Activated CD4-positive, alpha-beta T cell treated with anti-CD3 and anti-CD28 coated beads for 36 hours (primary cell): ENCODE measurements around the gene NCKAP5. TPM values are rescaled to one million over a fixed set of nuclear protein-coding genes. Genes with fewer than 3 reads are reported as not detected.

Source experiments
- ATAC-seq: fragments of 200-7000 bp; cut with Tn5 transposase; one replicate; pipeline ENCODE4 v1.10.0; 2021; ENCODE audit warnings: mild to moderate bottlenecking, moderate library complexity
- CTCF ChIA-PET: fragments of 350-600 bp; sonication (Branson Sonifier 250); formaldehyde crosslinking; loops from one replicate; lab custom pipeline; 2021; ENCODE audit warnings: antibody characterized with exemption; lab: Charles Lee
- POLR2A ChIA-PET: fragments of 350-600 bp; sonication (Branson Sonifier 250); formaldehyde crosslinking; loops from one replicate; lab custom pipeline; 2021; ENCODE audit warnings: antibody characterized with exemption, inconsistent platforms; lab: Charles Lee
- DNase-seq: peaks from one replicate; pipeline ENCODE4 v3.0.0-alpha.2; 2020
- H3K27ac Mint-ChIP-seq: one replicate; pipeline ENCODE4 v1.8.0; 2021; ENCODE audit warnings: mixed read lengths
- H3K27me3 Mint-ChIP-seq: one replicate; pipeline ENCODE4 v1.8.0; 2021; ENCODE audit warnings: mixed read lengths
- H3K36me3 Mint-ChIP-seq: one replicate; pipeline ENCODE4 v1.8.0; 2021; ENCODE audit warnings: low read depth, mixed read lengths
- H3K4me1 Mint-ChIP-seq: one replicate; pipeline ENCODE4 v1.8.0; 2021; ENCODE audit warnings: mixed read lengths
- H3K4me3 Mint-ChIP-seq: one replicate; pipeline ENCODE4 v1.8.0; 2021; ENCODE audit warnings: mild to moderate bottlenecking, moderate library complexity, mixed read lengths
- H3K9me3 Mint-ChIP-seq: one replicate; pipeline ENCODE4 v1.8.0; 2021; ENCODE audit warnings: low read depth, mixed read lengths
- intact Hi-C, 2 experiments: fragments of 100-400 bp; cut with DNase I in 1 of 2; cut with micrococcal nuclease in 1 of 2; formaldehyde crosslinking; loops; one replicate each; pipeline versions ENCODE4 v1.14.2 to v1.15.1; 2022 to 2024; cut with DNase I, micrococcal nuclease
- total RNA-seq, 2 experiments: library from RNA; stranded (reverse); gene quantifications; one replicate each; pipeline ENCODE4 v1.2.3, GENCODE V29; 2021

NCKAP5 gene
- total RNA-seq, 2 experiments from 2014 or later = not detected

- H3K36me3 Mint-ChIP-seq = no peaks in the 10 kb centered on the region
- H3K9me3 Mint-ChIP-seq = no peaks in the 10 kb centered on the region
- no peak overlapping the region for H3K4me3 Mint-ChIP-seq
- no peaks in the 10 kb centered on the region for H3K4me1 Mint-ChIP-seq
- POLR2A ChIA-PET = no interaction called here
- ATAC-seq (no peak), DNase-seq (no peak)
- no peak overlapping the region for H3K27ac Mint-ChIP-seq
- no peaks in the 10 kb centered on the region for H3K27me3 Mint-ChIP-seq
- CTCF ChIA-PET = interaction anchor here (0.7 kb wide), 1 partner anchor 66 kb away, joined by 3 read pairs; no protein-coding TSS in a partner anchor
- intact Hi-C loops = no loop called here
Observed at GRCh38 chr2:132681766-132682165, 886.5 kb downstream of the NCKAP5 start.

GRCh38 chr2:132680544-132680943 lies 887.7 kb downstream of the NCKAP5 start:
- intact Hi-C loops = no loop called here
- Mint-ChIP-seq H3K36me3 (no peaks in the 10 kb centered on the region), H3K4me3 (no peak overlapping the region), H3K27me3 (peaks cover 2% of the 10 kb centered on the region), H3K4me1 (no peaks in the 10 kb centered on the region), H3K27ac (no peak overlapping the region), H3K9me3 (no peaks in the 10 kb centered on the region)
- CTCF ChIA-PET = no interaction called here
- POLR2A ChIA-PET = no interaction called here
- no peak for ATAC-seq
- DNase-seq = no peak

GRCh38 chr2:132678483-132678882 lies 889.8 kb downstream of the NCKAP5 start:
- intact Hi-C loops = no loop called here
- no peaks in the 10 kb centered on the region for H3K9me3 Mint-ChIP-seq
- H3K27ac Mint-ChIP-seq = no peak overlapping the region
- ChIA-PET CTCF (no interaction called here), POLR2A (no interaction called here)
- no peak overlapping the region for H3K4me3 Mint-ChIP-seq
- no peaks in the 10 kb centered on the region for H3K4me1 Mint-ChIP-seq
- ATAC-seq (no peak), DNase-seq (no peak)
- H3K36me3 Mint-ChIP-seq = no peaks in the 10 kb centered on the region
- peaks cover 4% of the 10 kb centered on the region for H3K27me3 Mint-ChIP-seq

GRCh38 chr2:132677661-132678060 lies 890.6 kb downstream of the NCKAP5 start:
- CTCF ChIA-PET = no interaction called here
- Mint-ChIP-seq H3K27ac (no peak overlapping the region), H3K9me3 (no peaks in the 10 kb centered on the region), H3K36me3 (no peaks in the 10 kb centered on the region), H3K4me3 (no peak overlapping the region), H3K27me3 (peaks cover 7% of the 10 kb centered on the region), H3K4me1 (no peaks in the 10 kb centered on the region)
- POLR2A ChIA-PET = no interaction called here
- intact Hi-C loops = no loop called here
- ATAC-seq (no peak), DNase-seq (no peak)

GRCh38 chr2:132676999-132677398 lies 891.3 kb downstream of the NCKAP5 start:
- POLR2A ChIA-PET = no interaction called here
- no peaks in the 10 kb centered on the region for H3K9me3 Mint-ChIP-seq
- intact Hi-C loops = no loop called here
- H3K36me3 Mint-ChIP-seq = no peaks in the 10 kb centered on the region
- H3K4me3 Mint-ChIP-seq = no peak overlapping the region
- CTCF ChIA-PET = no interaction called here
- no peak for ATAC-seq
- H3K27me3 Mint-ChIP-seq = peaks cover 10% of the 10 kb centered on the region
- no peak for DNase-seq
- no peaks in the 10 kb centered on the region for H3K4me1 Mint-ChIP-seq
- no peak overlapping the region for H3K27ac Mint-ChIP-seq

- no peaks in the 10 kb centered on the region for H3K4me1 Mint-ChIP-seq
- no peak overlapping the region for H3K27ac Mint-ChIP-seq
- ChIA-PET CTCF (no interaction called here), POLR2A (no interaction called here)
- H3K9me3 Mint-ChIP-seq = no peaks in the 10 kb centered on the region
- intact Hi-C loops = no loop called here
- H3K4me3 Mint-ChIP-seq = no peak overlapping the region
- H3K36me3 Mint-ChIP-seq = no peaks in the 10 kb centered on the region
- peaks cover 33% of the 10 kb centered on the region for H3K27me3 Mint-ChIP-seq
- DNase-seq = no peak
- ATAC-seq = no peak
Observed at GRCh38 chr2:132671151-132671835, 897.0 kb downstream of the NCKAP5 start.

- ATAC-seq = no peak
- Mint-ChIP-seq H3K27me3 (peaks cover 32% of the 10 kb centered on the region), H3K27ac (no peak overlapping the region), H3K4me1 (no peaks in the 10 kb centered on the region), H3K36me3 (no peaks in the 10 kb centered on the region), H3K4me3 (no peak overlapping the region), H3K9me3 (no peaks in the 10 kb centered on the region)
- no peak for DNase-seq
- ChIA-PET CTCF (no interaction called here), POLR2A (no interaction called here)
- intact Hi-C loops = no loop called here
Observed at GRCh38 chr2:132670496-132671150, 897.6 kb downstream of the NCKAP5 start.

GRCh38 chr2:132669908-132670495 lies 898.3 kb downstream of the NCKAP5 start, which contains the start of gene LYPD1:
Gene LYPD1 (minus strand): TSS chr2:132670205. CDS start chr2:132669932, 273 bp downstream.
- intact Hi-C loops = no loop called here
- peak; percentile 9 for DNase-seq
- ChIA-PET POLR2A (no interaction called here), CTCF (no interaction called here)
- Mint-ChIP-seq H3K27ac (no peak within 1 kb of the TSS), H3K27me3 (peaks cover 32% of the 10 kb centered on the region), H3K4me3 (no peak within 1 kb of the TSS), H3K36me3 (no peaks in the 10 kb centered on the region), H3K9me3 (no peaks in the 10 kb centered on the region), H3K4me1 (no peaks in the 10 kb centered on the region)
- ATAC-seq = no peak

GRCh38 chr2:132668987-132669907 lies 899.0 kb downstream of the NCKAP5 start:
- peak; percentile 8 for DNase-seq
- no peaks in the 10 kb centered on the region for H3K9me3 Mint-ChIP-seq
- ChIA-PET POLR2A (no interaction called here), CTCF (interaction anchor here (0.6 to 1.4 kb wide), 2 partner anchors 48 to 461 kb away, joined by 3 read pairs; no protein-coding TSS in a partner anchor)
- H3K4me1 Mint-ChIP-seq = no peaks in the 10 kb centered on the region
- H3K27me3 Mint-ChIP-seq = peaks cover 29% of the 10 kb centered on the region
- H3K27ac Mint-ChIP-seq = no peak overlapping the region
- no peak for ATAC-seq
- intact Hi-C loops = no loop called here
- no peaks in the 10 kb centered on the region for H3K36me3 Mint-ChIP-seq
- H3K4me3 Mint-ChIP-seq = no peak overlapping the region

- H3K27me3 Mint-ChIP-seq = peaks cover 31% of the 10 kb centered on the region
- no peak for ATAC-seq
Observed at GRCh38 chr2:132668189-132668823, 900.0 kb downstream of the NCKAP5 start.

GRCh38 chr2:132667706-132668105 lies 900.6 kb downstream of the NCKAP5 start:
- ChIA-PET CTCF (interaction anchor here (1.4 kb wide), 1 partner anchor 462 kb away, joined by 3 read pairs; no protein-coding TSS in a partner anchor), POLR2A (no interaction called here)
- no peak overlapping the region for H3K4me3 Mint-ChIP-seq
- no peaks in the 10 kb centered on the region for H3K9me3 Mint-ChIP-seq
- no peak for ATAC-seq
- intact Hi-C loops = no loop called here
- DNase-seq = no peak
- peaks cover 29% of the 10 kb centered on the region for H3K27me3 Mint-ChIP-seq
- H3K36me3 Mint-ChIP-seq = no peaks in the 10 kb centered on the region
- no peaks in the 10 kb centered on the region for H3K4me1 Mint-ChIP-seq
- no peak overlapping the region for H3K27ac Mint-ChIP-seq

More at GRCh38 chr2:132668189-132668823, 900.0 kb downstream of the NCKAP5 start:
- H3K36me3 Mint-ChIP-seq = no peaks in the 10 kb centered on the region
- H3K4me1 Mint-ChIP-seq = no peaks in the 10 kb centered on the region
- no peaks in the 10 kb centered on the region for H3K9me3 Mint-ChIP-seq
- H3K27ac Mint-ChIP-seq = no peak overlapping the region
- ChIA-PET CTCF (interaction anchor here (0.6 to 1.4 kb wide), 2 partner anchors 47 to 462 kb away, joined by 3 read pairs; no protein-coding TSS in a partner anchor), POLR2A (no interaction called here)
- no peak for DNase-seq
- intact Hi-C loops = no loop called here
- H3K4me3 Mint-ChIP-seq = no peak overlapping the region
